WTC11 (cell line): ENCODE data around the gene TNS3.

Experiments used
- CTCF ChIP-seq: fragments of 200-600 bp; IDR thresholded peaks from 2 replicates; pipeline ENCODE4 v1.8.0; 2022; ENCODE audit warnings: antibody characterized with exemption
- ELF4 ChIP-seq: sonication (generic); formaldehyde crosslinking; IDR thresholded peaks from 2 replicates; pipeline ENCODE4 v1.8.1; 2022; ENCODE audit warnings: low read depth, mild to moderate bottlenecking, moderate library complexity, missing genetic modification reagents
- ESRRA ChIP-seq: sonication (generic); formaldehyde crosslinking; IDR thresholded peaks from 2 replicates; pipeline ENCODE4 v1.8.1; 2022; ENCODE audit warnings: mild to moderate bottlenecking, missing genetic modification reagents, borderline replicate concordance
- JUN ChIP-seq: sonication (generic); formaldehyde crosslinking; IDR thresholded peaks from 2 replicates; pipeline ENCODE4 v1.8.0; 2023; ENCODE audit warnings: mild to moderate bottlenecking, missing genetic modification reagents
- SP1 ChIP-seq: sonication (generic); formaldehyde crosslinking; conservative IDR thresholded peaks from 2 replicates; pipeline ENCODE4 v1.8.1; 2022; ENCODE audit warnings: missing genetic modification reagents
- STAT6 ChIP-seq: sonication (generic); formaldehyde crosslinking; conservative IDR thresholded peaks from 2 replicates; pipeline ENCODE4 v1.8.1; 2023; ENCODE audit warnings: mild to moderate bottlenecking, low read depth, missing genetic modification reagents, moderate library complexity
- ZNF121 ChIP-seq: sonication (generic); formaldehyde crosslinking; IDR thresholded peaks from 2 replicates; pipeline ENCODE4 v1.8.0; 2023; ENCODE audit warnings: missing genetic modification reagents
- ZNF232 ChIP-seq: sonication (generic); formaldehyde crosslinking; IDR thresholded peaks from 2 replicates; pipeline ENCODE4 v1.8.0; 2022; ENCODE audit warnings: mild to moderate bottlenecking, missing genetic modification reagents
- ZNF396 ChIP-seq: fragments of 250-450 bp; sonication (Bioruptor Pico); IDR thresholded peaks from 2 replicates; pipeline ENCODE4 v1.8.0; 2021; ENCODE audit warnings: mild to moderate bottlenecking, moderate library complexity, borderline replicate concordance
- ZNF423 ChIP-seq: fragments of 250-450 bp; sonication (Bioruptor Pico); IDR thresholded peaks from 2 replicates; pipeline ENCODE4 v2.1.2; 2022; ENCODE audit warnings: mild to moderate bottlenecking, moderate library complexity
- TF ChIP-seq, protein P1 (sequence below): sonication (generic); formaldehyde crosslinking; IDR thresholded peaks from 2 replicates; pipeline ENCODE4 v1.8.1; 2022; ENCODE audit warnings: low read depth, missing genetic modification reagents, borderline replicate concordance

DNA sequence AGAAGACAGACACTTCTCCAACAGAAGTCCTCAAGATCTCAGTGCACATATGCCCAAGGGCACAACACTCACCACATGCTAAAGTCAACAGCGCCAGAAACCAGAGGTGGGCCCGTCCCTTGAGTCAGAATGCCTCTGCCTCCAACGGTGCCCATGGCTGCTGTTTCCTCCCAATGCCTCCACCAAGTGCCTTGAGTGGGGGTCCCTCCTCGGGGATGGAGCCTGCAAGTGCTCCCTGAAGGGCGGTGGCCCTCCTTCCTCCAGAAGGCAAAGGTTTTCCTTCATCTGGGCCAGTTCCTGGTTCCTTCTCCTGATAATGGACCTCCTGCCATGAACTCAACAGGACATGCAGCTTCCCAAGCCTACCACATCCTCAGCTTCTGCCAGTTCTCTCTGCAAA, 58.5 kb downstream of the TNS3 start:
- TF ChIP-seq ZNF232 (no peak), JUN (CRISPR knock-in tag) (no peak), ZNF423 (CRISPR knock-in tag) (no peak), CTCF (no peak), ESRRA (CRISPR knock-in tag) (no peak), SP1 (CRISPR knock-in tag) (no peak), ELF4 (no peak), ZNF396 (CRISPR knock-in tag) (no peak), STAT6 (no peak), ZNF121 (CRISPR knock-in tag) (no peak)
- TF ChIP-seq, protein P1, sequence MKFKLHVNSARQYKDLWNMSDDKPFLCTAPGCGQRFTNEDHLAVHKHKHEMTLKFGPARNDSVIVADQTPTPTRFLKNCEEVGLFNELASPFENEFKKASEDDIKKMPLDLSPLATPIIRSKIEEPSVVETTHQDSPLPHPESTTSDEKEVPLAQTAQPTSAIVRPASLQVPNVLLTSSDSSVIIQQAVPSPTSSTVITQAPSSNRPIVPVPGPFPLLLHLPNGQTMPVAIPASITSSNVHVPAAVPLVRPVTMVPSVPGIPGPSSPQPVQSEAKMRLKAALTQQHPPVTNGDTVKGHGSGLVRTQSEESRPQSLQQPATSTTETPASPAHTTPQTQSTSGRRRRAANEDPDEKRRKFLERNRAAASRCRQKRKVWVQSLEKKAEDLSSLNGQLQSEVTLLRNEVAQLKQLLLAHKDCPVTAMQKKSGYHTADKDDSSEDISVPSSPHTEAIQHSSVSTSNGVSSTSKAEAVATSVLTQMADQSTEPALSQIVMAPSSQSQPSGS = no peak
